AG04449 (cell line): ENCODE data around the gene NUP35.
"Not testable (repeated sequence)": the region's sequence is repeated elsewhere in the genome, so short reads cannot be mapped to it uniquely, and the experiment has no call there.

ENCODE experiments used
- CTCF ChIA-PET: fragments of 350-600 bp; formaldehyde crosslinking; extraction: SDS; loops from one replicate; lab custom pipeline; 2021; ENCODE audit warnings: antibody characterized with exemption; lab: Yijun Ruan, JAX
- POLR2A ChIA-PET: fragments of 400-600, 350-600 bp; formaldehyde crosslinking; extraction: SDS; loops from one replicate; lab custom pipeline; 2020; ENCODE audit warnings: antibody characterized with exemption, inconsistent platforms; lab: Yijun Ruan, JAX
- DNase-seq: peaks from one replicate; pipeline ENCODE4 v3.0.0-alpha.2; 2010; ENCODE audit warnings: low read depth, low spot score
- H3K4me3 ChIP-seq: 2 replicates; pipeline ENCODE4 v1.5.1; 2011; ENCODE audit warnings: low read depth, mild to moderate bottlenecking, control low read depth, low read length
- CTCF ChIP-seq: IDR thresholded peaks from one replicate; pipeline ENCODE4 v1.5.1; 2011; ENCODE audit warnings: mild to moderate bottlenecking, moderate library complexity, low read length, control low read depth, inconsistent platforms; ENCODE audit not compliant: insufficient read depth; ENCODE audit errors: missing control alignments

Gene NUP35

GRCh38 chr2:183149489-183149888 is 25.2 kb downstream of the NUP35 start:
- ChIA-PET CTCF (no interaction called here), POLR2A (interaction anchor here (1.0 kb wide), 1 partner anchor 70 kb away, joined by 6 read pairs; the partner anchor contains the start of gene DUSP19)
- DNase-seq: peak; percentile 52
- no peak overlapping the region for H3K4me3 ChIP-seq
- TF ChIP-seq CTCF: no peak

GRCh38 chr2:183152280-183152679 is 28.0 kb downstream of the NUP35 start:
- H3K4me3 ChIP-seq, CTCF ChIA-PET, DNase-seq: not testable (repeated sequence)
- POLR2A ChIA-PET: interaction anchor here (0.6 kb wide), 1 partner anchor 55 kb away, joined by 3 read pairs; no protein-coding TSS in a partner anchor

GRCh38 chr2:183153967-183154366 is 29.7 kb downstream of the NUP35 start:
- ChIA-PET CTCF (no interaction called here), POLR2A (no interaction called here)
- no peak for DNase-seq
- no peak for TF ChIP-seq CTCF
- H3K4me3 ChIP-seq: no peak overlapping the region

GRCh38 chr2:183154772-183155171 is 30.5 kb downstream of the NUP35 start:
- H3K4me3 ChIP-seq, CTCF ChIA-PET, POLR2A ChIA-PET, DNase-seq: not testable (repeated sequence)

GRCh38 chr2:183157131-183157530 is 32.9 kb downstream of the NUP35 start:
- no peak overlapping the region for H3K4me3 ChIP-seq
- POLR2A ChIA-PET: no interaction called here
- CTCF ChIA-PET: no interaction called here
- no peak for DNase-seq
- no peak for TF ChIP-seq CTCF

- DNase-seq: no peak
- POLR2A ChIA-PET: interaction anchor here (1.2 kb wide), 1 partner anchor 46 kb away, joined by 3 read pairs; no protein-coding TSS in a partner anchor
These were observed 38.1 kb downstream of the NUP35 start for GRCh38 chr2:183162362-183162761.

More at GRCh38 chr2:183162362-183162761, 38.1 kb downstream of the NUP35 start:
- no peak for TF ChIP-seq CTCF
- CTCF ChIA-PET: no interaction called here
- H3K4me3 ChIP-seq: no peak overlapping the region
